ENCODE results near the gene CATSPERD.

- no peak for TF ChIP-seq POLR2A (IDR thresholded peaks at IDR 0.05; ENCODE audit: low read depth, low read length)
- TF ChIP-seq POLR2AphosphoS5 (IDR thresholded peaks at IDR 0.05; ENCODE audit: low read depth, low read length) = no peak
These were observed 62.8 kb downstream of the CATSPERD start for GRCh38 chr19:5782945-5783919.

All from GM12892 (cell line).